Fibroblast of skin of scalp (primary cell): ENCODE results near the gene PC.
A peak's percentile ranks its signal among the peaks of the same experiment; 100 is the strongest.

Experiments used
- DNase-seq: peaks from one replicate; pipeline ENCODE4 v3.0.0-alpha.2; 2013

Gene PC

GRCh38 chr11:66852466-66853241 lies 105.5 kb downstream of the PC start:
- DNase-seq, result no peak

GRCh38 chr11:66851698-66852465 lies 106.3 kb downstream of the PC start:
- peak; percentile 27 for DNase-seq

DNA sequence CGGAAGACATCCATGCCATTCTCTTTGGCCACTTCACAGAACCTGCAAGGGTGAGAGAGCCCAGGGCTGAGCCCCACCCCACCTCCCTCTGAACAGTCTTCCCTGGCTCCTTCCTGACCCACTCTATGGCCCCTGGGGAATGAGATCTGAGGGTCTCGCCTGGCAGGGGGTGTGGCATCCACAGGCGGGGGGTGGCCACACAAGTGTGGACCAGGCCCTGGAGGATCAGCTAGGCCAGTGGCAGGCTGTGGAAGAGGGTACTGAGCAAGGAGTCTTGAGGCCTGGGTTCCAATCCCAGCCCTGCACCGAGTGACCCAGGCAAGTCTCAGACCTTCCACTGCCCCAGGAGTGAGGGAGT lies 107.0 kb downstream of the PC start:
- DNase-seq, result no peak

DNA sequence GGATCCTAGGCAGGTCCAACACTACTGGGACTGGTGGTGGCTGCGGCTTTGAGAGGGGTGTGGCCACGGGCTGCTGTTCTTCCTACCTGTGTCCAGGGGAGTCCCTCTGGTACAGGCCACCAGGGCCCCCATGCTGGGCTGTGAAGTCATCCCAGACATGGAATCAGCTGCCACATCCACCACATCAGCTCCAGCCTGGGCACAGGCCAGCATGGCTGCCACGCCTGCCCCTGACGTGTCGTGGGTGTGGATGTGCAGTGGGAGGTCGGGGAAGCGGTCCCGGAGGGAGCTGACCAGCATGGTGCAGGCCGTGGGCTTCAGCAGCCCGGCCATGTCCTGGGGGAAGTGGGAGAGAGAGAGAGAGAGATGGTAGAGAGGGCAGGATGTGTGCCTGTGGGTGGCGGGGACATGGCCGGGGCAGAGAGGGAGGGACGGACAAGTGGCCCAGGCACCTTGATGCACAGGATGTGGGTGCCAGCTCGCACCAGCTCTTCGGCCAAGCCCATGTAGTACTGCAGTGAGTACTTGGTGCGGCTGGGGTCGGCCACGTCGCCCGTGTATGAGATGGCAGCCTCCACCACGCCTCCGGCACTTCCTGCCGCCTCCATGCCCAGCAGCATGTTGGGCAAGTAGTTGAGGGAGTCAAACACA lies 107.5 kb downstream of the PC start:
- DNase-seq, result no peak

GRCh38 chr11:66850235-66850587 lies 108.0 kb downstream of the PC start:
- DNase-seq, result no peak

DNA sequence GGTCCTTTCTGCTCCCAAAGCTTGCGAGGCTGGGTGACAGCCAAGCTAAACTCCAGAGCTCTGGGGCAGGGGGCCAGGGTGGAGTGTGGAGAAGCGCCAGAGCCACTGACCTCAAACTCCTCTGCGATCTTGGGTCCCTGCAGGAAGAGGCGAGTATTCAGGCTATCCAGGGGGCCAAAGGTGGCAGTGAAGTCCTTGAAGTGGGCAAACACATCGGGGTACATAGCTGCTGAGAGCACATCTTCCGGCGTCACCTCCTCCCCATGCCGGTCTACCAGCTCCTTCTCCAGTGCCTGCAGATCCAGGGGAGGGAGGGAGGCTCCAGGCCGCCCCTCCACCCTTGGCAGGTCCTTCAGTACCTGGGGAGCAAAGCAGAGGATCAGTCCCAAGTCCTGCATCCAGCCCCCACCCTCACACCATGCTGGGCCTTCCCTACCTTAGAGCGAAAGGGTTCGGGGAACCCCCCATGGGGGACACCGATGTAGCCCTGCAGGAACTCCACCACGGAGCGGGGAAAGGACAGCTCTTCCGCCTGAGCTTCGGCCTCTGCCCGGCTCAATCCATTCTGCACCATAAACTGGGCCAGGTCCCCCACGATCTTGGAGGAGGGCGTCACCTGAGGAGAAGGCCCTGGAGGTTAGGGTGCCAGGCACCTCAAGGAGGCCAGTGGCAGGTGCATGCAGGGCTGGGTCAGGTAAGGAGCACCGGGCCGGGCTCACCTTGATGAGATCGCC lies 108.5 kb downstream of the PC start:
- no peak for DNase-seq

- DNase-seq, result no peak
These were observed 109.3 kb downstream of the PC start for GRCh38 chr11:66848671-66849500.

DNA sequence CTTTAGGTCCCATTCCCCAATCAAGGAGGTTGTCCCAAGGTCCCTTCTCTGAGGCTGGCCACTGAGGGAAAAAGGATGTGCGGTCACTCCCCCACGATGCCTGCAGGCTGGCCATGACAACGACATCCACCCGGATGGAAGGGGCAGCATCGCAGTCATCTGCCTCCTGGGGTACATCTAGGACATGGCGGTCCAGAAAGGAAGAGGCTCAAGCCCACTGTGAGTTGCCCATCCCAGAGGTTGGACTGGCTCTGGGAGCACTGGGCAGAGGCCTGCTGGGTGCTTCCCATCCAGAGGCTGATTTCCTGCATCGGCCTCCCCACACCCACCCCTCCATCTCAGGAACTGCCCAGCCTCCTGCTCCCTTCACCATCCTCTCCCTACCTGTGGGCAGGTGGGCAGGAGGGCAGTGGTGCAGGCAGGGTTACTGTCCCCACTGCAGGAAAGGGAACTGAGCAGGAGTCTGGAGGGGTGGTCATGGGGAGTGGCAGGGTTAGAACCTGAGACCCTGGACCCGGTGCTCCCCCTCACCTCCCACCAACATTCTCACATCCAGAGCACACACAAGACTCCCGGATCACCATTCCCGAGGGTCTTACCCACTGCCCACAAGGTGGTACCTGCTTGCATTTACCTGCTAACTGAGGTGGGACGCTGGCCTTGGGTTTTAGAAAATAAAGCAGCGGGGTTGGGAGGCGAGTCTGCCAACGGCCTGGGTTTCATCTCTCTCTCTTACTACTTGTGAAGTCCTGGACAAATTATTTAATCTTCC lies 110.5 kb downstream of the PC start:
- no peak for DNase-seq

- no peak for DNase-seq
These were observed 111.5 kb downstream of the PC start for GRCh38 chr11:66846671-66847091.

DNA sequence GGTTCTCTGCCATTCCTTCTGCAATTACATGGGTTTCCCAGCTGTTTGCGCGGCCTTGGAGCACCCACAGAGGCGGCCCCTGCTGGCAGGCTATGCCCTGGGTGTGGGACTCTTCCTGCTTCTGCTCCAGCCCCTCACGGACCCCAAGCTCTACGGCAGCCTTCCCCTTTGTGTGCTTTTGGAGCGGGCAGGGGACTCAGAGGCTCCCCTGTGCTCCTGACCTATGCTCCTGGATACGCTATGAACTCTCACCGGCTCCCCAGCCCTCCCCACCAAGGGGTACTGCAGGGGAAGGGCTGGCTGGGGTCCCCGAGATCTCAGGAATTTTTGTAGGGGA lies 112.3 kb downstream of the PC start:
- no peak for DNase-seq

DNA sequence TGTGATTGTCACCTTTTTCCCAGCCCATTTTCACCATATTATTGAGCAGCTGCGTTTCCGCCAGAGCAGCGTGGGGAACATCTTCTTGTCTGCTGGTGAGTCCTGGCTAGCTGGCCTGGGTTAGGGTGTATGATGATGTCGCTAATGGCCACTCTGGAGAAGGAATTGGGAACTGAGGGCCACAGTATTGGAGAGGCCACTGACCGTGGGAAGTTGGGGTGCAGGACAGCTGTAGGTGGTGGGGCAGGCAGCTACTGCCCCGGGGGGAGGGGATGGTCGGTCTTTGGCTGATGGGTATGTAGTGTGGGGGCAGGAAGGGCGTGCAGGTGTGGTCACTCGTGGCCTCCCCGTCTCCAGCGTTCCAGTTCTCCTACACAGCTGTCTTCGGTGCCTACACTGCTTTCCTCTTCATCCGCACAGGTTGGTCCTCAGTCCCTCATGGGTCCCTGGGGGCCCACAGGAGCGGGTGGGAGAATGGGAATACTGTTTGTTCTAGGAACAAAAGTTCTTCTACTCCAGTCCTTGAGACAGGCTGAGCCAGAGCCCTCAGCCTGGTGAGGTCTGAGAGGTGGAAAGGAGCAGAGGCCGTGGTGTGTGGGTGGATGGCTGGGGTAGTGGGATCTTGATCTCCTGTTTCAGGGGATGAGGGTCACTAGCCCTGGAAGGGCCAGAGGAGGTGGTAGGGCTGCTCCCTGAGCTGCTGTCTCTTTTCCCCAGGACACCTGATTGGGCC lies 112.9 kb downstream of the PC start:
- no peak for DNase-seq

DNA sequence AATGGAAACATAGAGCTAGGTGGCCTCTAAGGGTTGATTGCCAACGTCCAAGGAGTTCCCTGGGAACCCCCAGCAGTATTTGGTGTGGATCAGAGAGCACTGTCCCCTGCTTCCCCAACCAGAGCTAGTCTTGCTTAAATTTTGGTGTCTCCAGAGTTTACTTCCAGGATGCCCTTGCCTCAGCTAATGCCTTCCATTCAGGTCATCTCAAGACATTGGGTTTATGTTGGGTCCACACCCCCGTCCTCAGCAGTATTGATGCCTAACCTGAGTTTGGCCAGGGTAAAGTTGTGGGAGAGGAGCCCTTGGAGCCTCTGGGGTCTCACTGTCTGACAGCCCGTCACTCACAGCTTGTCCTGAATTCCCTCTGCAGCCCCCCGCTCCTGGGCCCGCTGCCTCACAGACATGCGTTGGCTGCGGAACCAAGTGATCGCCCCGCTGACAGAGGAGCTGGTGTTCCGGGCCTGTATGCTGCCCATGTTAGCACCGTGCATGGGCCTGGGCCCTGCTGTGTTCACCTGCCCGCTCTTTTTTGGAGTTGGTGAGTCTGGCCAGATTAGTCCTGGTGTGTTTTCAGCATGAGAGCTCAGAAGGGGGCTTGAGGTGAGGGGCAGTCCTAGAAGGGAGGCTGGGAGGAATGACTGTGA lies 113.6 kb downstream of the PC start:
- no peak for DNase-seq

DNA sequence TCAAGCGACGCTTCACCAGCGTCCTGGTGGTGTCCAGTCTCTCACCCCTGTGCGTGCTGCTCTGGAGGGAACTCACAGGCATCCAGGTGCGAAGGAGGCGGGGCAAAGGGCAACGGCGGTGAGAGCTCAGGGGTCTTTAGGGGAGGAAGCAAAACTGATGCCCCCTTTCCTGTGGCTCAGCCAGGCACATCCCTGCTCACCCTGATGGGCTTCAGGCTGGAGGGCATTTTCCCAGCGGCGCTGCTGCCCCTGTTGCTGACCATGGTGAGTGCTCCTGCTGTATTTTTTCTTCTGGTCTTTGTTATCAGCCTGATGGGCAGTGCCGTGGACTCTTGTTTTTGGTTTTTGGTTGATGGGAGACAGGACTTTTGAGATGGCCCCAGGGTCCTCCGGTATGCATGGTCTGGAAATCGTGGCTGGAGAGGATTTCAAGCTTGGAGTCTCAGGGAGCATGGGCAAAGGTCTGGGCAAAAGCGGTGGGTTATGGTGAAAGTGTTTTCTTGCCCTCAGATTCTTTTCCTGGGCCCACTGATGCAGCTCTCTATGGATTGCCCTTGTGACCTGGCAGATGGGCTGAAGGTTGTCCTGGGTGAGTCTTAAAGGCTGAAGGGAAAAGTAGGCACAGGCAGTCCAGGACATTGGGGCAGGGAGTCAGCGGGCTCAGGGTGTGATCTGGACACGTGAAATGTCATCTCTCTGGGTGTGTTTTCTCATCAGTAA lies 114.2 kb downstream of the PC start:
- no peak for DNase-seq

- DNase-seq, result peak; percentile 91
These were observed 115.0 kb downstream of the PC start, which contains the start of gene RCE1 for GRCh38 chr11:66842896-66843775. RCE1 (plus strand) TSS chr11:66843441; CDS start chr11:66843456, 15 bp downstream.

GRCh38 chr11:66842501-66842895 lies 115.7 kb downstream of the PC start:
- no peak for DNase-seq

- no peak for DNase-seq
These were observed 116.3 kb downstream of the PC start for GRCh38 chr11:66841861-66842260.

DNA sequence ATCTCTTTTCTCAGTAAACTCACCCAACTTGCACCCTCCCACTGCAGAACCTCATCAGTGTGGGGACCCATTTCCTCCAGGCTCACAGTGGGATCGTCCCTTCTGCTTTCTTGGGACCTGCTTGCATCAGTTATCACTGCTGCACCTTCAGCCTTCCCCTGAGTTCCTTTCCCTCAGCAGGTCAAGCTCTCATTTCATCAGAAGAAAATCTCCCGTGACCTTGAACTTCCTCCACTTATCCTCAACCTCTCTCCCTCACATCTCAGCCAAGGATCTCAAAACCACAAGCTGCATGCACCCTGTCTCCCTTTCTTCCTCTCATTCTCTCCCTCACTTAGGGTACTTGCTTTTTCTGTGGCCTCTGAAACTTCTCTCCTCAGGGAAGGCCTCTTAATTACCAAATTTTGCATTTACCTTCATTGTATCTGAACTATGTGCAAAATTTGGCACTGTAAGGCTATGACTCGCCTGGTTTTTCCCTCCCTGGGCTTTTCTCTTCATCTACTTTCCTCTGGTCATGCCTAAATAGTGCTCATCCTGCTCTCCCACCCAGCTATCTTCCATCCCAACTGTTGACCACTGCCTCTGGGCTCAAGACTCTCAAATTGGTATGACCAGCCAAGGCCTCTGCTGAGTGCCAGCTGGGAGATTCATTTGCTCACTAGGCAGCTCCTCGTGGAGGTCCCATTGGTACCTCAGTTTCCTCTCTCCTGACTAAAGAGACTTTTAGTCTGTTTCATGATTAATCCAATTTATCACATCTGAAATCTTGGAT lies 117.7 kb downstream of the PC start:
- no peak for DNase-seq
